Activated CD4-positive, CD25-positive, alpha-beta regulatory T cell treated with anti-CD3 and anti-CD28 coated beads, Interleukin-2, amount 50 U/mL, for 16 hours (primary cell): Measurements from ENCODE around the gene HIF1A.

Experiments used
- DNase-seq: peaks from one replicate; pipeline ENCODE4 v3.0.0-alpha.2; 2020; ENCODE audit warnings: low read depth, low spot score

HIF1A gene

GRCh38 chr14:61780125-61780524, 84.8 kb downstream of the HIF1A start:
- DNase-seq: no peak

- DNase-seq: no peak
Observed at GRCh38 chr14:61797309-61797708, 102.0 kb downstream of the HIF1A start.
